Measurements from ENCODE around the gene CCDC3.

Gene CCDC3

GRCh38 chr10:12880423-12880822 lies 121.1 kb downstream of the CCDC3 start:
- TF ChIP-seq CTCF (conservative IDR thresholded peaks at IDR 0.05; ENCODE audit: low read depth, low read length): no peak
- DNase-seq (ENCODE audit: low read depth): no peak
- H3K4me3 ChIP-seq (ENCODE audit: low read length): no peak overlapping the region

- DNase-seq (ENCODE audit: low read depth): no peak
- no peak for TF ChIP-seq CTCF (conservative IDR thresholded peaks at IDR 0.05; ENCODE audit: low read depth, low read length)
- no peak overlapping the region for H3K4me3 ChIP-seq (ENCODE audit: low read length)
These were observed 124.4 kb downstream of the CCDC3 start for GRCh38 chr10:12877150-12877549.

GRCh38 chr10:12876266-12876665 lies 125.2 kb downstream of the CCDC3 start:
- no peak for TF ChIP-seq CTCF (conservative IDR thresholded peaks at IDR 0.05; ENCODE audit: low read depth, low read length)
- no peak for DNase-seq (ENCODE audit: low read depth)
- no peak overlapping the region for H3K4me3 ChIP-seq (ENCODE audit: low read length)

- no peak for DNase-seq (ENCODE audit: low read depth)
- TF ChIP-seq CTCF (conservative IDR thresholded peaks at IDR 0.05; ENCODE audit: low read depth, low read length): no peak
- no peak overlapping the region for H3K4me3 ChIP-seq (ENCODE audit: low read length)
These were observed 126.4 kb downstream of the CCDC3 start for GRCh38 chr10:12875100-12875499.

GRCh38 chr10:12874501-12874900 lies 127.0 kb downstream of the CCDC3 start:
- TF ChIP-seq CTCF (conservative IDR thresholded peaks at IDR 0.05; ENCODE audit: low read depth, low read length): no peak
- no peak overlapping the region for H3K4me3 ChIP-seq (ENCODE audit: low read length)
- DNase-seq (ENCODE audit: low read depth): no peak

GRCh38 chr10:12873172-12873571 lies 128.3 kb downstream of the CCDC3 start:
- no peak for TF ChIP-seq CTCF (conservative IDR thresholded peaks at IDR 0.05; ENCODE audit: low read depth, low read length)
- no peak overlapping the region for H3K4me3 ChIP-seq (ENCODE audit: low read length)
- no peak for DNase-seq (ENCODE audit: low read depth)

- TF ChIP-seq CTCF (conservative IDR thresholded peaks at IDR 0.05; ENCODE audit: low read depth, low read length): no peak
- no peak for DNase-seq (ENCODE audit: low read depth)
- H3K4me3 ChIP-seq (ENCODE audit: low read length): no peak overlapping the region
These were observed 128.9 kb downstream of the CCDC3 start for GRCh38 chr10:12872577-12872976.
